ENCODE measurements around the gene LRRC3C.

GRCh38 chr17:39916918-39917317 lies 10.6 kb upstream of the LRRC3C start:
- no peak for TF ChIP-seq CTCF (IDR thresholded peaks at IDR 0.05)
- no peak for TF ChIP-seq POLR2A (IDR thresholded peaks at IDR 0.05)
